GM21786 (cell line): ENCODE results near the gene DCAF8L2.
"Not testable (repeated sequence)": the region's sequence is repeated elsewhere in the genome, so short reads cannot be mapped to it uniquely, and the experiment has no call there.

Source experiments
- ATAC-seq: cut with Tn5 transposase; IDR thresholded peaks from one replicate; pipeline ENCODE4 v1.9.1; 2021; ENCODE audit not compliant: unreplicated experiment

DCAF8L2 gene

DNA sequence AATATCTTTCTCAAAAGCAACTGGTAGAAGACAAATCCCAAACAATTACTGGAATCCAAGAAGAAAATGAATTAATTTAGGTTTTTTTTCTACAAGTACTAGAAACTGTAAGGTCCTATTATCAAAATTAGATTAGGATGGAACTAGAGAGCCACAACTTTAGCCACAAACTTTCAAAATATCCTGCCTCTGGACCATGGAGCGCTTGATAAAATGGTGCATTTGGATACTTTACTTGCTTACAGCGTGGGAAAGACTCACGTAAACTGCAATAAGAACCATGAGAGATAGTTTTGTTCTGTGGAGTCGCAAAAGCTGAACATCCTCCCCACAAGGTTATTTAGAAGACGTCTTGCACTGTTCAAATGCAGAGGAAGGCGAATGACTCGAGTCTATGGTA lies at the start of gene DCAF8L2:
Gene DCAF8L2, plus strand, starts transcription at position 301 of the 400 bp plus-strand sequence. CDS start 156,552 bp downstream, outside the sequence.
- ATAC-seq = no peak

DNA sequence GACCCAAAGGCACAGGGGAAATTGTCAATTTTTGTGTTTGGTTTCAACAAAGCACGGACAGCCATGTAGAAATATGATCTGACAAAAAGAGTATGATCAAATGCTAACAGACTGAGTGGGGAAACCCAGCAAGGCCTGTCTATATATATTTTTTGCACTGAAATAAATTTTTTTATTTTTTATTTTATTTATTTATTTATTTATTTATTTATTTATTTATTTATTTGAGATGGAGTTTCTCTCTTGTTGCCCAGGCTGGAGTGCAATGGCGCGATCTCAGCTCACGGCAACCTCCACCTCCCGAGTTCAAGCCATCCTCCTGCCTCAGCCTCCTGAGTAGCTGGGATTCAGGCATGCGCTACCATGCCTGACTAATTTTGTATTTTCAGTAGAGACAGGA lies 49.0 kb upstream of the DCAF8L2 start:
- ATAC-seq = not testable (repeated sequence)

- ATAC-seq = no peak
These were observed 41.5 kb upstream of the DCAF8L2 start for GRCh38 chrX:27548624-27549023.

DNA sequence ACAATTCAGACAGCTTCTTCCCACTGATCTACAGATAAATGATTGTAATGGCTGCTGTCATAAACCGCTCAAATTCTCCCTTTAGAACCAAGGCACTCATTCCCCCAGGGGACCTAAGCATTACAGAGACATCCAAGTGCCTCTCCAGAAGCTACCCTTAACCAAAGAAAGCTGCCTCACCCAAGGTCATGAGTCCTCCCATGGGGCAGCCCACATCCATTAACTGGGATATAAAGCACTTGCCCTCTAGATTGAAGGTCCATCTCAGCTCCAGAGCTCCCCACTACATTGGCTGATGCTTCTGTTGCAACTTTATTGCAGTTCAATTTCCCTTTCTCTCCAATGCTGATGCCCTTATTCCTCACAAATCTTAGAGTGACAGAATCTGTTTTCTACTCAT lies 40.5 kb upstream of the DCAF8L2 start:
- ATAC-seq = no peak

- ATAC-seq = no peak
These were observed 34.6 kb upstream of the DCAF8L2 start for GRCh38 chrX:27555514-27555913.

DNA sequence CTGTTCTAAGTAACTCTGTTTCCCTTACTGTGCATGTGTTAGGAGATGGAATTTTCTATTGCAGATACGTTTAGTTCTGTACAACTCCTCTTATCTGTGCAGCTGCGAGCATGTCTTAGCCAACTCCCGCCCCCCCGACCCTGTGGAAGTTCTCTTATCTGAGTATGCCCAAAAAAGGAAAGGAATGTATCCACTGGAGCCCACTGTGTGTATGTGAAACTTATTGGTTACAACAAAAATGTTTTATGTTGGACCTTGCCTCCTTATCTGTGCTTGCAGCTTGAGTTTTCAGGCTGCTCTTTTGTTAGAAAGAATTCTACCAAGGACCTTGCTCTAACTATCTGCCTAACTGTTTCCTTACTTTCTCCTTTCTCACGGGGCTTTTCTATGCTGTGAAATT lies 24.2 kb upstream of the DCAF8L2 start:
- no peak for ATAC-seq

GRCh38 chrX:27571164-27571563 lies 19.0 kb upstream of the DCAF8L2 start:
- no peak for ATAC-seq

DNA sequence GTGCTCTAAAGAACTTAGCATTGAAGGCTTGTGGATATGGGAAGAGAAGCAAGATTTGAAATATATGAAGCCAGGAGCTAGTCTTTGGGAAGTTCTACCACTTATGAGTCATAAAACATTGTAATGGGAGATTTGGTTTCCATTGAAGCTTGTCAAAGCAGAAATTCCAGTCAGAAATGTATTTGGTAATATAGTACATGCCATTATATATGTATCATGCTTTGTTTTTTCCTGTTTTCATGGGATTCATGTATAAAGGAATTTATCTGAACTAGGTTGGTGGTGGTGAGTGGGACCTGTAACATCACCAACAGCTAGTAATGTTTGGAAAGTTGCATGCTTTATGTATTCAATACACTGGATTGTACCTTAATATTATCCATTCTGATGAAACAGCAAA lies 14.6 kb upstream of the DCAF8L2 start:
- no peak for ATAC-seq

DNA sequence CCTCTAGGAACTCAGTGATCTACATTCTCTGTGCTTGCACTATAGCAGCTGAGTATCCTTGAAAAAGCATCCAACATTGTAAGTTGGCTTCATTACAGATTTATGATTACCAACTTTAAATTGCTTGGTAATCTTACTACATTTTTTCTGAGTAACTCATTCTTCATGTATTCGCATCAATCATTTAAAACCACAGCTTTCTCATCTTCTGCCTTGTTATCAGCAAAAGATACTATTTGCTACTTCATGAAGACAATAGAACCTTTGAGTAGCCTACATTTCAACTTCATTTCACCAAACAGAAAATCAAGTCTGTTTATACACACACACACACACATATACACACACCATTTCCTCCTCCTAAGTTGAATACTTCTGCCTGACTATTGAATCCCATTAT lies 6.2 kb upstream of the DCAF8L2 start:
- ATAC-seq = no peak

GRCh38 chrX:27591938-27592337 lies 1.8 kb downstream of the DCAF8L2 start:
- ATAC-seq = no peak

GRCh38 chrX:27597508-27597907 lies 7.4 kb downstream of the DCAF8L2 start:
- ATAC-seq = no peak

GRCh38 chrX:27598312-27598711 lies 8.2 kb downstream of the DCAF8L2 start:
- ATAC-seq = no peak

- no peak for ATAC-seq
These were observed 9.8 kb downstream of the DCAF8L2 start for GRCh38 chrX:27599928-27600327.

DNA sequence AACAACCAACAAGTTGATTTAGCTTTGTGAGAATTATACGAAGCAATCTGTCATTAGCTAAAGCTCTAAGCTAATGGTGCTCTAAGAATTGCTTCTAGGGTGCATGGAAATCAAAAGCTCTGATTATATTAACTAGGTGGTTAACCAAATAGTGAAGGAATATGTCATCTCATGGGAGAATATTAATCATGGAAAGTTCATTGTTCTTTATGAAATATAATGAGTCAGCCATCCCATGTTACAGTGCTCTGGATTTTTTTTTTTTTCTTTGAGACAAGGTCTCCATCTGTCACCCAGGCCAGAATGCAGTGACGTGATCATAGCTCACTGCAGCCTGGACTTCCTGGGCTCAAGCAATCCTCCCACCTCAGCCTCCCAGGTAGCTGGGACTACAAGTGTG lies 10.5 kb downstream of the DCAF8L2 start:
- ATAC-seq = no peak

DNA sequence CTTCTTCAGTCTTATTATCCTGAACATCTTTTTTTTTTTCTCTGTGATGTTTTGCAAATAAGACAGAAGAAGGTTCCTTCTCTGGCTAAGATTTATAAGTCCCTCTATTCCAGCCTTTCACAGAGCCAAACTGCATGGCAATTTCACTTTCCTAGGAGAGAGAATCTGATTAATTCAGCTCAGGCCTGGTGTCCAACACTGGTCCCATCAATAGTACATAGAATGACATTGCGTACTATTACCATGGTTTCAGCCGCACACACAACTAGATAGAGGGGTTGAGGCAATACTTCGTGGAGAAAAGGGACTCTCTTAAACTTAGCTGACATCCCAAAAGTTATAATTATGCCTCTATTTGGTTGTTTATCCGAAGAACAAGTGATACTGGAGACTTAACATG lies 18.5 kb downstream of the DCAF8L2 start:
- no peak for ATAC-seq

DNA sequence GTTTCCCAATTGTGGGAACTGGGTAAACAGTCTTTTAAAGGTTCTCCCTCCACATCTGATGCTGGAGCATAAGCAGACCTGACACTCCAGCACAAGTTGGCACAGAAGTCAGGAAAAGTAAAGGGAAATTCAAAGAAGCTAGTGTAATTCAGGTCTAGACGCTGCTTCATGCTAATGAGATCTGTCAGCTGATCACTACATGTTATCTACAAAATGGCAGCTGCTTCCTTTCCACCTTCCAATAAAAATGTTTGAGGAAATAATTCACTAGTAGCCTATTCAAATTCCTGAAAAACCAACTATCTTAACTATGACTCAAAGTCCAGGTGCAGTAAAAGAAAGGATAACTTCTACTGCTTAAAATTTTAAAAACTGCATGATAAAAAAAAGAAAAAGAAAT lies 29.3 kb downstream of the DCAF8L2 start:
- no peak for ATAC-seq

DNA sequence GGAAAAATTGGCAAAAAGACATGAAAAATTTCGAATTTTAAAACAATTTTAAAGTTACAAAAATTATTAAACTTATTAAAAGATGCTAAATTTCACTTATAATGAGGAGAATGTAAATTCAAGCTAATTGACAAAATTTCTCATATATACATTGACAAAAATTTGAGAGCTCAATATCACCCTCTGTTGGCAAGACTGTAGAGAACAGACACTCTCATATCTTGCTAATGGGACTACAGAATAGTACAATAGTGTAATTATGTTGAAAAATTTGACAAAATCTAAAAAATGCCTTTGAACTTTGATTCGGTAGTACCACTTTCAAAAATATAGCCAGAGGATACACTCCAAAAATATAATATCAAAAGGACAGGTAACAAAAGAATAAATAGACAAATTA lies 29.8 kb downstream of the DCAF8L2 start:
- ATAC-seq = no peak

- no peak for ATAC-seq
These were observed 32.7 kb downstream of the DCAF8L2 start for GRCh38 chrX:27622883-27623282.

DNA sequence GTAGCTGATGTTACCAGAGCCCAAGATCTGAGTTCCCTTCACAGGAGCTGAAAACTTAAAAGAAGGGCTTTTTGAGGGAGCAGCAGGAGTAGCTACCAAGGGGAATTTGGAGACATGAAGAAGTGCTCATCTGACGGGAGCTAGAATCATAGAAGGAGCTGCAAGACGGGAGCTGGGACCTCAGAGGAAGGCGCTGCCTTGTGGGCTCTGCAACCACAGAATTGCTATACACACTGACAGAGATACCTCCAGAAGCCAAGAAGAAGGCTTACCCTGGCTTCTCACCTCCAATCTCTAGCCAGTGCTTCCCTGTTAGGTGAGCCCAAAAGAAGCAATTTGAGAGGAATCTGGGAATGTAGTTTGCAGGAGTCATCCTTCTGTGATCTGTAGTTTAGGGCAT lies 35.9 kb downstream of the DCAF8L2 start:
- no peak for ATAC-seq

DNA sequence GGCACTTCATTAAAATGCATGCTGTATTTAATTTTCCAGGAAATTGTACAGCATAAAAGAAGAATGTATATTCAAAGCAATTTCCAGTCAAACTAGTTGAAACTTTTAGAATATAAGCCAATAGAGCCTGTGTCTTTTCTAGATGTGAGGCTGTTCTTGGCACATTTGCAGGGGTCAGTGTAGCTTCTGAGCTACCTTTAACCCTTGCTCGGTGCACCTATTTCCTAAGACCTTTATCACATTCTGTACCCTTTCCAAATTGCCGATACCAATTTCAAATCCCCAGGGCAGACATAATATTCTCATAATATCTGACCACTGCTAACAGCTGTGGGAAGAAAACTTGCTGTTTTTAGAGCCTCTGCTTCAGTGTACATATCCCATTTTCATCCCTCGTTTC lies 43.2 kb downstream of the DCAF8L2 start:
- no peak for ATAC-seq

DNA sequence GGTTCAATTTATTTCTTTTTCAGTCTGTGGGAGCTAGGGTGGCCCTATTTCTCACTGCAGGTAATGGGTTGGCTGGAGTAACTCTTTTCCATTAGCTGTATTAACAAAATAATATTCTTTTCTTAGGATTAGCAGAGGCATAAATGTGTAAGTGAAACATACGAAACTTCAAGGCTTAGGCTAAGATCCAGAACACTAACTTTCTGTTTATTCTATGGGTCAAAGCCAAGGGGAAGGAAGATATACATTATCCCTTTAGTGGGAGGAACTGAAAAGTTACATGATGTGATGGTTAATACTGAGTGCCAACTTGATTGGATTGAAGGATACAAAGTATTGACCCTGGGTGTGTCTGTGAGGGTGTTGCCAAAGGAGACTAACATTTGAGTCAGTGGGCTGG lies 66.4 kb downstream of the DCAF8L2 start:
- no peak for ATAC-seq

DNA sequence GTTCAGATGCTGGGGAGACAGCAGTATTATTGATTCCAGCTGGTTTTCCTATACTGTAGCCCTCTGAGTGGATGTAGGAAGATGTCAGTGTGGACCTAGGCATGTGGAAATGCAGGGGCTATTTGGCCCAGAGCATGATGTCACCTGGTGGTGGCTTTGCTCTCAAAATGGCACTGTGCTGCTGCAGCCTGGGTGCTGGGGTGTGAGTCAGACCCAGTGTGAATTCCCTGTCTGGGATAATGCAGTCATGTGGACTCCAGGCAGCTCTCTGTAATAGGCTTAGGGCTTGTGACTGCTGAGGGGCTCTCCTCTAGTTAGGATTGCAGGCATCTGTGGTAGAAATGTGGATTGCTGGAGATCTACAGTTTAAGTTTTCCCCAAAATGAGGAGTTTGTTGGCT lies 70.7 kb downstream of the DCAF8L2 start:
- no peak for ATAC-seq

GRCh38 chrX:27671234-27671633 lies 81.1 kb downstream of the DCAF8L2 start:
- ATAC-seq = no peak

- no peak for ATAC-seq
These were observed 84.3 kb downstream of the DCAF8L2 start for GRCh38 chrX:27674491-27674890.
